Activated effector memory CD4-positive, alpha-beta T cell treated with anti-CD3 and anti-CD28 coated beads, Interleukin-2, amount 50 U/mL, for 16 hours (primary cell): Measurements from ENCODE around the gene SOX11.
"Not testable (repeated sequence)": the region's sequence is repeated elsewhere in the genome, so short reads cannot be mapped to it uniquely, and the experiment has no call there.

Source experiments
- DNase-seq: peaks from one replicate; pipeline ENCODE4 v3.0.0-alpha.2; 2020

Gene SOX11

DNA sequence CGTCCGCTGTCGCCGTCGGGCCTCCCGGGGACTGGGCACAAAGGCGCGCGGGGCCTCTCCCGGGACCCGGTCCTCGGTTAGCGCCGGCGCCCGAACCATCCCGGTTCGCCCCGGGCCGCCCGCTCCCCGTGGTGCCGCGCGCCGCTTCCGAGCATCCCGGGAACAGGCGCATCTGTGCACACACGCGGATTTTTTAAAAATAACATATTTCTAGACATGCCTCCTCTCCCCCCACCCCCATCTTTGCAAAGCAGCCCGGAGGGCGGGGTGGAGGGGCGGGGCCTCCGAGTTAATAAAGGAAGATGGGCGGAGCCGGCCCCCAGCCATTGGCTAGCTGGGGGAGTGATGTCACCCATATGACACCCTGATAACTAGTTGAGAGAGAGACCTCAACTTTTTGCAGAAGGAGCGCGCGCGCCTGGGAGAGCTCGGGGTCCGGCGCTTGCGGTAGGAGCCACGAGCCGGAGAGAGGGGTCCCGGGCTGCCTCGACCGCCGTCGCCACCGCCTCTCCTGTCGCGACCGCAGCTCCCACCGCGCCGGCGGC is at the start of gene SOX11:
Gene SOX11, plus strand, starts transcription at position 400 of the 545 bp plus-strand sequence. CDS start 338 bp downstream, outside the sequence.
- no peak for DNase-seq

- not testable (repeated sequence) for DNase-seq
Measured at GRCh38 chr2:5652734-5653133, 39.5 kb upstream of the SOX11 start.

- not testable (repeated sequence) for DNase-seq
Measured at GRCh38 chr2:5653756-5654155, 38.4 kb upstream of the SOX11 start.

DNA sequence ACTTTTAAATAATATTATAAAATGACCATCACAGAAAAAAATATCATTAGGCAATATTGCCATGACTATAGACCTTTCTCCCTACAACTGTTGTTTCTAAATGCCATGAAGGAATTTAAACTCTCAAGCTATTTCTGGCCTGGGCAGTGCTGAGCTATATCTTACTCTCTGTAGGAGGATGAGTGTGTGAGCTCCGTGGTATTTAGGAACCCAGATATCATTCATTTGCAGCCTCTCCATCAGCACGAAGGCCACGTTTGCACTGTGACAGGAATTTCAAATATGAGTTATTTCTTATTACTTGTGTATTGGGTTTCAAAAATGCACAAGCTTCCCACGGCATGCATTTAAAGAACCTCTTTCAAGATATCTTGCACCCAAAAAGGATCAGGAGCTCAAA is 35.0 kb upstream of the SOX11 start:
- no peak for DNase-seq

GRCh38 chr2:5660591-5660990 is 31.6 kb upstream of the SOX11 start:
- DNase-seq: no peak

DNA sequence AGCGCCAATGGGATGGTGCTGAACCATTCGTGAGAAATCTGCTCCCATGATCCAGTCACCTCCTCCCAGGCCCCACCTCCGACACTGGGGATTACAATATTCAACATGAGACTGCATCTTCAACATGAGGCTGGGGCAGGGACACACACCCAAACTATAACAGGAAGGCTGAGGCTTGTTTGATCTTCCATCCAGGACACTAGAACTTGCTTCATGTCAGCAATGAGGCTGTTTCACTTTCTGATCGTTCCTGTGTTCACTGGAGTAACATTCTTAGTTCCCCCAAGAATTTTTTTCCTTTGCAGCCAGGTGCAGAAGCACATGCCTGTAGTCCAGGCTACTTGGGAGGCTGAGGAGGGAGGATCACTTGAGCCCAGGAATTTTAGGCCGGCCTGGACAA is 30.8 kb upstream of the SOX11 start:
- no peak for DNase-seq

DNA sequence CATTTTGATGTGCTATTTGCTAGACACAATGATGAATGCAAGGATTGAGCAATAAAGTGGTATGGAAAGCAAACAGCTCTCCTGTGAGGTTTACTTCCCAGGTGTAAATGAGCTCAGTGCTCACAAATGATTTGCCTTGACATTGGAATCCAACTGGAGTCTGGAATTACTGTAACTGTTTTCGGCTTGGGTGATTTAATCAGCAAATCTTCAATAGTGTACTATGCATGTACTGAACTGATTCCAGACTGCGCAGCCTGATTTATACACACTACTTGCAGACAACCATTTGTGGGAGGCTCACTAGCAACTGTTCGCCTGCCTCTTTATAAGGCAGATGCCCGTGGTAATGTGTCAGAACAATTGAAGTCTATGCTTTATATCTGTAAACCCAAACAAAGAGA is 27.9 kb upstream of the SOX11 start:
- no peak for DNase-seq

GRCh38 chr2:5665066-5665465 is 27.1 kb upstream of the SOX11 start:
- DNase-seq: no peak

- no peak for DNase-seq
Measured at GRCh38 chr2:5666798-5667197, 25.4 kb upstream of the SOX11 start.

- not testable (repeated sequence) for DNase-seq
Measured at GRCh38 chr2:5667655-5668054, 24.5 kb upstream of the SOX11 start.

DNA sequence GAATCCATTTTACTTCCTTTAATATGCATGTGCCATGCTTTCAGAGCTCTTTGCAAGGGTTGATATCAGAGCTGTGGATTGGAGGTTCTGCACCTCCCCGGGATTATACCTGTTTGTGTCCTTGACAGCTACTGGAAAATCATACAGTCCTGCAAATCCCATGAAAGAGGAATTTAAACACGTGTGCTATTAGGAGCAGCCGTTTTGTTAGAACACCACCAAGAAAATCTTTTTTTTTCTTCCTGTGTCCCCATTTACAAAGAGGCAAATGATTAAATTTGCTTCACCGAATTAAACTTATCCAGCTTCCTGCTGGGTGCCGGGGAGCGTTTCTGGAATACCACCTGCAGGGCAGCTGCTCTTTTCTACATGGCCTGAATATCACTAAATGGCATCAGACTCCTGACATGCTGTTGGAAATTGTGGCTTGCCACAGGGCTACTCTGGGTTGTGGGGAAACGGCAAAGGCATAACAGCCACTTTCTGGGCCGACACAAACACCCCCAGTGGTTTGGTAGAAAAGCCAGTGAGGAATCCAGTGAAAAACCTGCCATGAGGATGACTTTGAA is 23.4 kb upstream of the SOX11 start:
- no peak for DNase-seq

DNA sequence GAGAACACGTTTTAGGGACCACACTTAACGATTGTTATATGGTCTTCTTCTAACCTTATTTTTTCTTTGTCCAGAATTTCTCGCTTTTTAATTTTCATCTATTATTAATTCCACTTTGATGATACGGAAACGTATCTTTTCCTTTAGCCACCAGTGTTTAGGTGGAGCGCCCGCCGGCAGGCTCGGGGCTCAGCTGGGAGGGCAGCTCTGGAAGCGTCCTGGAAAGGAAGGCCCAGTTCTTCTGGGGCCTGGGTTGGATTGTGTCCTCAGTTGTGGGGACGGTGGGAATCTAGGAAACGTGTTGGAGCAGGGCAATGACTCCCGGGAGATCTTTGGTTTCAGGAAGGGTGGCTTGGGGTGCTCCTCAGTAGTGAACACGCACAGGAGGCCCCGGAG is 19.4 kb upstream of the SOX11 start:
- no peak for DNase-seq

DNA sequence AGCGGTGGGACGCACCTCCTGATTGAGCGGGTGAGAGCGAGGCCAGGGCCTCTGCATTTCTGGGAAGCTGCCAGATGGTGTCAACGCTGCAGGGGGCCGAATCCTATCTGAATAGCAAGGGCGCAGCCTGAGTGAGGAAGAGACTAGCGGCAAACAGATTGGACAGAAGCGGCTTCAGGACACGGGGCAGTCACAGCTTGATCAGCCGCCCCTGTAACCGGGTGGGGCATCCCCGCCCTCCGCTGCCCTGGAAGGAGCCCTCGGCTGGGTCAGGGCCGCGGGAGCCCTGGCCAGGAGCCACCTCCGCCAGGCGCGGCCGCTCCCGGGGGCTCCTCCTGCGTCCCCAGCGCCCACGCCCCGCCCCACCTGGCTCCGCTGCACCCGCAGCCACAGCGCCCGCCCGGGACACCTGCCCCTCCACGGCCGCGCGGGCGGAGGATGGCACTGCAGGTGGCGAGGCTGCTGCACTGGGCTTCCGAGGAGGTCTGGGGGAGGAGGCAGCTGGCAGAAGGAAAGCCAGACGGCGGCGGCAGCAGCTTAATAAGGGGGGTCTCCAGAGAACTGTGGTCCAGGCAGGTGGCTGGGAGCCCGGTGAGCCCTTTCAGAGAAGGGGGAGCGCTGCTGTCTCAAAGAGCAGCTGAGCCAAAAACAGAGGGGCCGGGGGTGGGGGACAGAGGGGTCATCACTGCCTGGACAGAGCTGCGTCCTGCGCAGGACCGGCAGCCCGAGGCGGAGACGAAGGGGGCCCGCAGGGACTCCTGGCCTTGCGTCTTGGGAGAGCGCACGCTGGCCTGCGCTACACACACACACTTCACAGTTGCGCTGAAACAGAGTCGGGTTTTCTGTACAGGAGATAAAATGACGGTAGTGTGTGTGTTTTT is 18.8 kb upstream of the SOX11 start:
- DNase-seq: no peak

- no peak for DNase-seq
Measured at GRCh38 chr2:5674026-5674340, 18.2 kb upstream of the SOX11 start.

GRCh38 chr2:5677133-5677532 is 15.1 kb upstream of the SOX11 start:
- no peak for DNase-seq

GRCh38 chr2:5683471-5683870 is 8.7 kb upstream of the SOX11 start:
- no peak for DNase-seq

GRCh38 chr2:5685225-5685624 is 7.0 kb upstream of the SOX11 start:
- DNase-seq: no peak

DNA sequence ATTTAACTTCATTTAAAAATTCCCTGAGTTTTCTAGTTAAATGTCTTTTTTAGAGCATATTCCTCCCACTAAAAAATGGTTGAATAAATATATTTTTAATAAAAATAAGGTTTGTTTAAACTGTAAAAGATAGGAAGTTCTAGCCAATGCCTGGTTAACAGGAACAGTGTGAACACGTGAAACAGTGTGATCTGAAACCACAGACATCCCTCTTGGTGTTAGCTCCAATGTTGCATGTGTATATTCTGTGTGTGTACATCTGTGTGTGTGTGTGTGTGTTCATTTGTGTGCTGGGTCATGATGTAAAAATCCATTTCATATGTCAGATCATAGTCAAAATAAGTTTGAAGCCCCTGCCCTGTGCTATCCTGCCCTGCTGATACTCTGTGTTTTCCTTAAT is 6.1 kb upstream of the SOX11 start:
- no peak for DNase-seq

DNA sequence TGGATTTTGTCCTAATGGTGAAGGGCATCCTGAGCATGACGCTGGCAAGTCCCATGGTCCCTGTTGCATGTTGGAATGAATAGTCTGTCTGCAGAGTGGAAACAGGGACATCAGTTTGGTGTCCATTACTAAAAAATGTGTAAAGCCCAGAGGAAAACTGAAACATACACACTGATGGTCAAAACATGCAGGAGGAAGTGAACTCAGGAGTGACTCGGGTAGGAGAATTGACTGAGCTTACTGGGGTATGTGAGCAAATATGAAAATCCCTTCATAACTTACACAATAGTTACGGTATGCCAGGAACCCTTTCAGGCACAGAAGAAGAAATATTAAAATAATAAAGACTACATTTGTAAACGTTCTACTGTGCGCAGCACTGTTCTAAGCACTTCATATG is 5.6 kb upstream of the SOX11 start:
- no peak for DNase-seq

DNA sequence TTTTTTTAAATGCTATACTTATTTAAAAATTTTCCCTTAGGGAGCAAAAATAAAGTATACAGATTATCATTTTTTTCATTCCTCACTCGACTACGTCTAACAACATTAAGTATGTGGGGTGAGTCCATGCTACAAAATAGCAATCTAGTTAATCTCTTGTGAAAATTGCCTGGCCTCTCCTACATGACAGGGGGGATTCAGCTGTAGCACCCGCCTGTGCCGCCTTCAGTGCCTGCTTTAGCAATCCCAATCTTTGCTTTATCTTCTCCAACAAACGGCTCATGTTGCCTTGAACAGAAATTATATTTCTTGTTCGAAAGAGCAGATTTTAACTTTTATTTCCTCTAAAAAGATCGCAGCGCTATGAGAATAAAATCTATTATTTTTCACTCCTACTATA is 2.4 kb upstream of the SOX11 start:
- no peak for DNase-seq

GRCh38 chr2:5690286-5690685 is 1.9 kb upstream of the SOX11 start:
- no peak for DNase-seq

DNA sequence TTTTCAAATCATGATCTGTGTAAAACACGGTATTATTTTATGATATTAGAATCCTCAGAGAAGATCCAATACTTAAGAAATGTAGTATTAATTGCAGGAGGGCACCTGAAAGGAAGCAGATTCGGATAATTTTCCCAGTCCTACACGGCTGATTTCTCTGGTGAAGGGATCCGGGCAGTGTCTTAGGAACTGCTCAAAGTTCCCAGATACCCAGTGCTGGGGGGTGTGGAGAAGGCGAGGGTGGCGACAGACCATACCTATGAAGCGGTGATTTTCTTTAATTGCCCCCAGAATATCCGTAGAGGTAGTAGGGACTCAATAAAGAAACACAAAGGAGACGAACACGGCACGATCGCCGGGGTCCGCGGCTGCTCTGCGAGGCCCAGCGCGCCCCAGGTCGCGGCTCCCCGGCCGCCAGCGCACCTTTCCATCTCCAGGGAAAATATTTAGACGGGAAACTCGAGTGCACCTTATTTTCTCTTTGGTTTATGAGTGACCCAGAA is 1.4 kb upstream of the SOX11 start:
- no peak for DNase-seq

- DNase-seq: no peak
Measured at GRCh38 chr2:5691221-5691984, 781 bp upstream of the SOX11 start.
